COLO668 (cell line): Measurements from ENCODE around the gene TXNDC9.
"Not testable (repeated sequence)": the region's sequence is repeated elsewhere in the genome, so short reads cannot be mapped to it uniquely, and the experiment has no call there.

Experiments
- DNase-seq: peaks from one replicate; lab custom pipeline; 2025; ENCODE audit not compliant: unreplicated experiment; lab: John Stamatoyannopoulos, UW

The TXNDC9 gene

DNA sequence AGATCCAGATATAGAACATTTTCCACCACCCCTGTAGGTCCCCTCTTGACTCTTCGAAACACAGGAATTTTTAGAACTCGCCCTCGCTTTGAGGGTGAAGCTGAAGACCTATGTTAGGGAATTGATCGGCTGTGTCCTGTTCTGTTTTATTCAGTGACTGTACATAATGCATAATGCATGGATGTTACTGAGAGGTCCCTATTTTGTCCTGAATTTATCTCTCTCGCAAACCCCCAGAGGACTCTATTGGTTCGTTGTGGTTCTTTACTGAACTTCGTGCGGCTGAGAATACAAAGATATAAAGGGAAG, 625 bp upstream of the TXNDC9 start:
- DNase-seq = peak; percentile 20

DNA sequence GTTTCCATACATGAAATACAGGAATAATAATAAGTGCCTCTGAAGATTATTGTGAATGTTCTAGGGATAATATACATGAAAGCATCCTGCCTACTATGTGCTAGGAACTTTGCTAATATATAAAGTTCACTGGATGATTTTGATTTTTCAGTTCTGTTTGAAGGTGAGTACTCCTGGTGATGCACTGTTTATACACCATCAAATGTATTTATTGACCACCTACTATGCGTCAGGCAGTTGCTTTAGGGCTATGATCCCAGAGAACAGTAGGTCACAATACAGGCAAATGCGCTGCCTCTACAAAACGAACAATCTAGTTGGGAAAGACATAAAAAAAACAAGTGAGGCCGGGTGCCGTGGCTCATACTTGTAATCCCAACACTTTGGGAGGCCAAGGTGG, 10.7 kb downstream of the TXNDC9 start:
- no peak for DNase-seq

DNA sequence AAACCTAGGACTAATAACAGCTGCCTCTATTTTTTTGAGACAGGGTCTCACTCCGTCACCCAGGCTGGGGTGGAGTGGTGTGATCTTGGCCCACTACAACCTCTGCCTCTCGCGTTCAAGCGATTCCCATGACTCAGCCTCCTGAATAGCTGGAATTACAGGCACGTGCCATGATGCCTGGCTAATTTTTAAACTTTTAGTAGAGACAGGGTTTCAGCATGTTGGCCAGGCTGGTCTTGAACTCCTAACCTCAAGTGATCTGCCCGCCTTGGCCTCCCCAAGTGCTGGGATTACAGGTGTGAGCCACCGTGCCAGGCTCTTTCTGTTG, 18.3 kb downstream of the TXNDC9 start:
- not testable (repeated sequence) for DNase-seq

DNA sequence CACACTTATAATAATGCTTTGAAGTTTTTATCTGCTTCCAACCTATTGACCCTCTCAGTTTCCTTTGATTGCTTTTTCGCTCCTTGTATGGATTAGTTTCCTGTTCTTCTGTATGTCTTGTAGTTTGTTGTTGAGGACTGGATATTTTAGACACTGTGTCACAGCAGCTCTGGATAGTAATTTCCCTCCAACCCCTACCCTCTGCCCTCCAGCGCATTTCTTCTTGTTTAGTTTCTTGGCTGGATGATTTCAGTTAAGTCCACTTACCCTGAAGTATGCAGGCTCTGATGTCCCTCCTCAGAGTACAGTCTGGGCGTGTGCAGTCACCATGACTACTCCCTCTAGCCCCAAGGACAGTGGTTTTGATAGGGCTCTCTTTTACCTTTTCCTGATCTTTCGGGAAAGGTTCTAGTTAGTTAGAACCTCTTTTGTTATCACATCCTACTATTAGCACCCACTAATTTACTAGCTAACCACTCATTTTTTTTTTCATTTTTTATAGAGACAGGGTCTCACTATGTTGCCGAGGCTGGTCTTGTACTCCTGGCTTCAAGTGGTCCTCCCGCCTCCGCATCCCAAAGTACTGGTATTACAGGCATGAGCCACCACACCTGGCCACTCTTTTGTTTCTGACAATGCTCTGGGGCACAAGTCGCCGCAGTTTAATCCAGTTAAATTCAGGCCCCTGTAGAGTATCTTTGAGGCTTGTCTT, 18.8 kb downstream of the TXNDC9 start:
- DNase-seq = no peak

DNA sequence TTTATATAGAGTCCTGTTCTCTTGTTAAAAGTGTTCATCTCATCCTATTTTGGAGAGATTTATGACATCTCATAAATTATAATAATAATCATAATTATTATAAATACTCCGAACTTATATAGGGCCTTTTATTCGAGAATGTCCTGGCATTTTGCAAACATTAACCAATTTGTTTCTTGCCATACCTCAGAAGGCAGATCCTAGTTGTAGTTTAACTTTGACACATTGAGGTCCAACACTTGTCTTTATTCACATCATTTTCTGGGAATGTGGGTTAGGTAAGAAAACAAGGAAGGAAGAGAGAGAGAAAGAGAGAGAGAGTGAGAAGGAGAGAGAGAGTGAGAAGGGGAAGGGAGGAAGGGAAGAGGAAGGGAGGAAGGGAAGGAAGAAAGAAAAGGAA, 35.0 kb downstream of the TXNDC9 start, which contains the start of gene LYG1:
Gene LYG1, minus strand, starts transcription at position 101 of the 400 bp plus-strand sequence. CDS start 5,527 bp downstream, outside the sequence.
- not testable (repeated sequence) for DNase-seq

DNA sequence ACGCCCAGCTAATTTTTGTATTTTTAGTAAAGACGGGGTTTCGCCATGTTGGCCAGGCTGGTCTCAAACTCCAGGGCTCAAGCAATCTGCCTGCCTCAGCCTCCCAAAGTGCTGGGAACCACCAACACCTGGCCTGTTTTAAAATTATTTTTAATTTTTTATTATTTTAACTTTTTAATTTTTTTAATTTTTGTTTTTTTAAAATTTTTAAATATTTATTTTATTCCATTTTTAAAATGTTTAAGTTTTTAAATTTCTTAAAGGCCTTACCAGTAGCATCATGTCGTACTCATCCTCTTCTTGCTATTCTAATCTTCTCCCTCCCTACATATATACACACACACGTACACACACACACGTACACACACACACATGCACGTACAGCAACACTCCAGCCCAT, 36.6 kb downstream of the TXNDC9 start:
- DNase-seq = no peak

DNA sequence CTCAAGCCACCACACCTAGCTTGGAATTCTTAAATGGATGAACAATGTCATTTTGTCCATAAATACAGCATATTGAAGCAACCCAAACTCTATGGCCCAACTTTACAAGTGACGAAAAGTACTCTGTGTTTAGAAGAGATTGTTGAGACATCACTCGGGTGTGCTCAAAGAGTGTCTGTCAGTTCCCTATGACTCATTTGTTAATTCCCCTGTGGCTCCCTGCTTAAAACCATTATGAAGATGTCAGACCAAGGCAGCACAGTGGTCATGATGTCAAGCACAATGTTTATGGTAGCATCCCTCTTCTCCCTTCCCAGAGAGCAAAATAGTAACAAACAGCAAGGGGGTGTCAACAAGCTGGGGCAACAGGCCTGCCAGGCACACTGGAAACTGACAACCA, 38.1 kb downstream of the TXNDC9 start:
- DNase-seq = no peak

DNA sequence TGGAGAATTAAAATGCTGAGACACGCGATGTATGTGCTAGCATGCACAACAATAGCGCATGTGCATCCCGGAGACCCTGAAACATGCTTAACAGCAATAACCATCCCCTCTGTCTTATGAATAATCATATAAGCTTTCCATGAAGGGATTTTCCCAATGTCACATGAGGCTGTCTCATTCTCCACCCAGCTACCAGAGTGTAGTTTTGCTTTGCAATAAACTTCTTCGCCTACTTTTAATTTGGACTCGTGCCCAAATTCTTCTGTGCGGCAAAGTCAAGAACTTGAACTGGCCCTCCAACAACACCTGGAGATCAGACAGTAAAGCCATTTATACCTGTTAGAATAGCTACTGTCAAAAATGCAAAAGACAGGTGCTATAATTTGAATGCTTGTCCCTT, 50.6 kb downstream of the TXNDC9 start:
- no peak for DNase-seq

DNA sequence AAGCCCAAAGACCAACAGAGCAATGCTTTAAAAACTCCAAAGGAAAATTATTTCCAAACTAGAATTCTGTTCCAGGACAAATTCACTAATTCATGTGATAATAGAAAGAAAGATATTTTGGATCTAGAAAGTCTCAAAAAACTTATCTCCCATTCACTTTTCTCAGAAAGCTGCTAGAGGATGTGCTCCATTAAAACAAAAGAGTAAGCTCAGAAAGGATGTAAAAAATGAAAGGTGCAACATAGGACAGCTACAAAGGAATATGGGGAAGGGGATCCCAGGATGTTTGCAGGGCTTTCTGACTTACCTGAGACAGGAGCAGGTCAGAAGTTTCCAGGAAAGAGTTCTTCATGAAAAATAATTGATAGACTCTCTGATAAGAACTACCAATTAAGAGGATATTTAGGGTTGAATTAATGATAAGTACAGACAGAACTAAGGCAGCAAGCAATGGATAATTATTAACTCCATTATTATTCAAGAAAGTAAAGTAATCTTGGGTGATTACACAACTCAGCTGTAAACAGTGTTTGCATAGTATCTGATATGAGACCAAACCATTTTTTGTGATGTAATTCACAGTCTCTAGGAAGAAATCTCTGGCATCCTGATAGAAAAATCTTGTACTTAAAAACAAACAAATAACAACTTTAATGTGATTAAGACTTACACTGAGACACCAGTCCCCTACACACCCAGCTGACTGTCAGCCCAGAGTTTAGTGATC, 56.0 kb downstream of the TXNDC9 start:
- no peak for DNase-seq

DNA sequence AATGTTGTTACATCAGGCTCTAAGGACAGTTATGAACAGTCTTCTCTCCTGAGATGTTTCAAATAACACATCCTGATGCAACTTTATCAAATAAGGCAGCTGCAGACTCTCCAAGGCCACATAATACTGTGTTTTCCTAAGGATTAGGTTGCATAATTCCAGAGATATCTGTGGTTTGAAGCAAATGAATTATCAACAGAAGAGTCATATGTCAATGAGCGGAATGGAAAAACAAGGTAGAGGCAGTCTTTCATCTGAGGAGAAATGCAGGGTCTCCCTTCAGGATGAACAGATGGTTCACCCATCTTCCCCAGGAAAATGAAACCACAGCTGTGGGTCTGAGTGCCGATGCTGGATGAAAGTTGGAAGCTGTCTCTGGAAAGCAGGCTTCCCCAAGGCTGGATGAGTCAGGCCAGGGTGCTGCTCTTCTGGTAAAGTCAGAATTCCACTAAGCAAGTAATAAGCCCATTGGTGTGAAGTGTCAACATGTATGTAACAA, 57.3 kb downstream of the TXNDC9 start:
- DNase-seq = peak; percentile 22

DNA sequence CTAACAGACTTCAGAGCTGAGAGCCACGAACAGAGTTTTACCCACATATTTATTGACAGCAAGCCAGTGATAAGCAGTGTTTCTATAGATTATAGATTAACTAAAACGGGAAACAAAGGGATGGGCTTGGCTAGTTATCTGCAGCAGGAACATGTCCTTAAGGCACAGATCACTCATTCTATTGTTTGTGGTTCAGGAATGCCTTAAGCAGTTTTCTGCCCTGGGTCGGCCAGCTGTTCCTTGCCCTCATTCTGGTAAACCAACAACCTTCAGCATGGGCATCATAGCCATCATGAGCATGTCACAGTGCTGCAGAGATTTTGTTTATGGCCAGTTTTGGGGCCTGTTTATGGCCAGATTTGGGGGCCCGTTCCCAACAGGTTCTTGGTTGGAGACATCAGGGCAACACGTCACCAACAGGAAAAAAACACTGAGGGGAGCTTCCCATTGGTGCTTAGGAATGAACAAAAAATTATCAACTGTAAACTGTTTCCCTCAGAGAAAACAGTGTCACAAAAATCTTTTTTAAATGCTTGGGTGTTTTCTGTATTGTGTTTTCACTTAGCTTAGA, 57.9 kb downstream of the TXNDC9 start:
- DNase-seq = not testable (repeated sequence)

DNA sequence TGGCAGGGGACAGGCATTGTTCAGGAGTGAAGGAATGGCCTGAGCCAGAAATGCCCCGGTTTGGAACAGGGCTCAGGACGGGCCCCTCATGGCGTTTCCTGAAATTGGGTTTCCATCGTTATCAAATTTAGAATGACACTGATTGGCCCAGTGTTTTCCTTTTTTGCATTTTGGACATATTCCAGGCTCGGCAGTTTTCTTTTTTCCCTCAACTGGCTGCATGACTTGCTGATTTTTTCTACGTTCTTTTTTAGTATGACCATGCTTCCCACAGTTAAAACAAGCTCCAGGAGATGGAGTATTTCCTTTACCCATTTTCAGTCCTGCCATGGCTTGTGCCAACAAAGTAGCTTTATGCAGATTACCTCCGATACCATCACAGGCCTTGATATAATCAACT, 60.3 kb downstream of the TXNDC9 start:
- no peak for DNase-seq
